ENCODE results near the gene TRIM29.

The TRIM29 gene

DNA sequence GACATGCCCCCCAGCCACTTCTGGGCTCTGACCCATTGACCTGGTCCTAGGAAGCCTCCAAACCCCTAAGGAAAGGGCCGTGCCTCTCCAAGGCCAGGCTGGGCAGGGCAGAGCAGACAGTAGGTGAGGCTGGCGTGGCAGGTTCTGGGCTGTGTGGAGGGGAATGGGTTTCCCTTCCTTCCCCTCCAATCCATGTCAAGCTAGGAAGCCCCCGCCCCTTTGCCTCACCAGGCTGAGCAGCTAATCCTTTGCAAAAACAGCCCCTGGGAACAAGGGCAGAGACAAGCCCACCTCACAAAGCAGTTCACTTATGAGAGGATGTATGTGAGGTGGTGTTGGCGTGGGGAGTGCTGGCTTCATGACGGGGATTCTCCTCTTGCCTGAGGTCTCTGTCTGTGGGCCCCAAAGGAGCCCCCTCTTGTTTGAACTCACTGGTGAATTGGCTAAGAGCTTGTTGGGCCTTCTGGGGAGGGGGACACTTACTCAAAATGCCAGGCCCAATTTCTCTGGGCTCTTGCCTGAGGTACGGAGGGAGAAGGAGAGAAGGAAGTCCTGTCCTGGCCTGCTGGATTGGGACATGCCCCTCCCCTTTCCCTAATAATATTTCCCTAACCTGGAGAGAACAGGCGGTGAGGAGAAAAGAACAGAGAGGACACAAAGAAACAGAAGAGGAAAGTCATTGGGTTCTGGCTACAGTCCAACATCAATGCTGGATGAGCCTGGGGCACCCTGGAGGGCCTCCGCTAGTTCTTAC lies 1.6 kb upstream of the TRIM29 start:
- DNase-seq (ENCODE audit: low read depth, low spot score): no peak

DNA sequence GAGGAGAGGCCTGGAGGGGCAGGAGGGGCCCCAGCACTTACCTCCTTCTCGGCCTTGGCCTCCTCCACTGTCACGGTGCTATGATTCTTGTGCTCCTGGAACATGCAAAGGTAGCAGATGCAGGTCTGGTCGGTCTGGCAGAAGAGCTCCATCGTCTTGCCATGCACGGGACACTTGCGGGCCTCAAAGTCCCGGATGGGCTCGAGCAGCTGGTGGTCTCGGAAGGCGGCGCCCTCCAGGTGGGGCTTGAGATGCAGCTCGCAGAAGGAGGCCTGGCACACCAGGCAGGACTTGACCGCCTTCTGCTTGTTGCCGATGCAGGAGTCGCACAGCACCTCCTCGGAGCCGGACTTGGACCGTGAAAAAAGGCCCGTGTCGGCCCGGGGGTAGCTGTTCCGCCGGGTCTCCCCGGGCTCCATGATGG lies 714 bp downstream of the TRIM29 start:
- no peak for DNase-seq (ENCODE audit: low read depth, low spot score)

DNA sequence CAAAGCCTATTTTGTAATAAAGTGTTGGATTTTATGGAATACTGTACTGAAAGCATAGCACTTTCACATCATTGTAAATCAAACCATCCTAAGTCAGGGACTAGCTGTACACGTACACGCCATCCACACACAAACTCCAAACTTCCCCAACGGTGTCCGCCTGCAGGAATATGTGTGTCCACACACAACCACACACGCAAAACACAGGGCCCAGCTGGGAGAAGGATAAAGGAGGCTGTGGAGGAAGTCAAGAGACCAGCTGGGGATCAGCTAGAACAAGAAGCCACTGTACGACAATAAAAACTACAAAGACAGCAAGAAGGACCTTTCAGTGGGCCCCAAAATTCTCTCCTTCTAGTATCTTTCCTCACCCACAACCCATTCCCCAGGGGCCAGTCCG lies 1.6 kb downstream of the TRIM29 start:
- no peak for DNase-seq (ENCODE audit: low read depth, low spot score)

DNA sequence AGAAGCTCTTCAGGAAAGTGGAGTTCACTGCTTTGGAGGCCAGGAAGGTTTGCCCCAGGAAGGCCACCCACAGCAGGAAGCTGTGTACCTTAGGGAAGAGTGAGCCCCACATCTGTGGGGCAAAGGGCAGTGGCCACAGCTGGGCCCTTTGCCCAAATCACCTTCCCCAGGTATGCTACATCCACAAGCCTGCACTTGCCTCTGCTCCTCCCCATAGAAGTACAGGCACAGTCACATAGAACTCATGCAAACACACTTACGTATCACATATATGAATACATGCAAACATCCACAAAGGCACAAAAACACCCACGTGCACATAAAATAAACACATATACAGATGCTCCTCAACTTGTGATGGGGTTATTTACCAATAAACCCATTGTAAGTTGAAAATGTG lies 2.1 kb downstream of the TRIM29 start:
- DNase-seq (ENCODE audit: low read depth, low spot score): no peak

DNA sequence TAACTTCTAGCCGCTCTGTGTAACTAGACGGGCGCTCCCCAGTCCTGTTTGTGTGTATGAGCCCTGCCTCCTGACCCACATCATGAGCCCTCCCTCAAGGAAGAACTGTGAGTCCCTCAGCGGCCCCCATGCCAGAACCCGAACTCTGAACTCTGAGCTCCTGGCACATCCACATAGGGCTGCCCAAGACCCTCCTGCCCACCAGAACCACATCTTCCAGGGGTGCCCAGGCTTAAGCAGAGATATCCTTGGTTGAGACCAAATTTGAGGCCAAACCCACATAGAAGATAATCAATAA lies 3.0 kb downstream of the TRIM29 start:
- DNase-seq (ENCODE audit: low read depth, low spot score): no peak

DNA sequence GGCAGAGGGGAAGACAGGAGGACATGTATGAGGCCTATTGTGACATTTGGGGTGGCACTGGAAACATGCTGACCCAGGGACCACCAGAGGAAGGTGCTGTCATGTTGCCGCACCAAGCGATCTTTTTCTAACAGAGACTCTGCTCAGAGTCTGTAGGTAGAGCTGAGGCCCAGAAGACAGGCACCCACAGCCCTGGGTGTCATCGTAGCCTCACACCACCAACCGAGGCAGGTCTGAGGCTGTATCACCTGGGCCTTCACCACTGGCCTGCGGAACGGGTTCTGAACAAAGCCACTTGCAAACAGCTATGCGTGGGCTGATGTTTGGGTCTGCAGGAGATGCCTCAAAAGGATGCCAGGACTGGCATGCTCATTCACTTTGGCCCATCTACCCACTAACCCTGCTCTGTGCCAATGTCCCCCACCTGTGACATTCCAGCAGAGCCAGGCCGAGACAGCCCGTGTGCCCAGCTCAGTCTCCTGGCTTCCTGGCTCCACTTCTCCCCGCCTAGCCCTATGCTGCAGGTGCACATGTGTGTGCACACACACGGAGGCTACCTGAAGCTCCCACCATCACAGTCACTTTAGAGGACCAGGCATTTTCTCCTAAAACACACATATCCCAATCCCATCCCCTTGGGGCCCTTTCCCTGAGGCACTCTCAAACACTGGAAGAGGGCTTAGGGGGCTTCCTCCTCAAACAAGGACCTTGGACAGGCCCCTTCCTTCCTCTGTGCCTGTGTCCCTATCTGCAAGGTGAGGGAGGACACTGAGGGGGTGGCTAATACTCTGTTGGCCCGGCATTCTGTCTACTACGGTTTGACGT lies 3.6 kb downstream of the TRIM29 start:
- DNase-seq (ENCODE audit: low read depth, low spot score): no peak

DNA sequence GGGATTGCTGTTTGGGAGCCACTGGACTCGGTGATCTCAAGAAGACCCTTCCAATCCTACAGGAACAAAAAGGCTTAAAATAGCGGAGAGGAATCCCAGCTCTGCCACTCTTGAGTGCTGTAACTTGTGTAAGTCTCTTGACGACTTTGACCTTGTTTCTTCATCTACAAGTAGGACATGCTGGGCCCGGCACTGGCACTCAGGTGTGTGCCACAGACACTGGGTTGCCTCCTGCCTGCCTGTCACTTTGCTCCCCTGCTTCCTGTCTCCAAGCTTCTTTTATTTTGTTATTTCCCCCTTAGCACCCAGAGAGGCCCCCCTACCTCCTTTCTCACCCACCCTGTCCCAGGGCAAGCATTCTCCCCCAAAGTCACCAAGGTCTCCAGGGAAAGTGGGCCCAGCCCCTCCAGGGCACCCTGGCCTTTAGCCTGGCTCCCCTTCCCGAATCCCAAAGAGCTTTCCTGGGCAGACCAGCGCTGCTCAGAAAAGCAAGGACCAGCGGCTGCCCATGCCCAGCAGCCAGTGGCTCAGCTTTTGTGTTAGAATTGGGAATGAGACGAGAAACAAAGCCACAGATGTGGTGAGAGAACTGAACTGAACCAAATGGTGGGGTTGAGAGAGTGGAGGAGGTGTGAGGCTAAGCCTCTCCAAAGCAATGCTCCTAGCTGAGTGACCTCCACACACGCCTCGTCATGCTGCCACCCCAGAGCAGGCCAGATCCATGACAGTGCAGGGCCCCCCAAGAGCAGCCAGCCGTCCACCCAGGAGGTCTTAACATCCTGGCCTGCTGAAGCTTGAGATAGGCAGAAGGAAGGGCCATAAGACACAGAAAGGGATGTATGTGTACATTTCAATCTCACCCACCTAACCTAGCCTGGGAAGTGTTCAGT lies 4.5 kb downstream of the TRIM29 start:
- DNase-seq (ENCODE audit: low read depth, low spot score): no peak

DNA sequence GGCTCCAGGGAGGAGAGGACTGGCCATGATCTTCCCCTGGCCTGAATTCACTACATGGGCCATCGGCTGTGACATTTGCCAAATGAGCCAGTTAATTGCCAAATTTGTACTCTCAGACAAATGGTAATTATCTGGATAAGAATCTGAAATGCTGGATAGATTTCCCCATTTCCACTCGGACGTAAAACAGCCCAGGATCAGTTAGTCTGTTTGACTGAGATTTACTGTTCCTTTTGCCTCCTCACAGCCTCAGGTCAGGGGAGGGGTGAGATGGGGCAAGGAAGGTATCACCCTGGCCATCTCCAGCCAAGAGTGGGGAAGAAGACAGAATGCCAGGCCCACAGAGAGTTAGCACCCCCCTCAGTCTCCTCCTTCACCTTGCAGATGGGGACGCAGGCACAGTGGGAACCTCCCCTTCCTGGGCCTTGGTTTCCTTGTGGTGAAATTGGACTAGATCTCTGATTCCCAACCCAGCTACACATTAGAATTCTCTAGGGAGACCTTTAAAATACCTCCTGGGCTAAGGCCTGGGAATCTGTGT lies 5.2 kb downstream of the TRIM29 start:
- no peak for DNase-seq (ENCODE audit: low read depth, low spot score)

DNA sequence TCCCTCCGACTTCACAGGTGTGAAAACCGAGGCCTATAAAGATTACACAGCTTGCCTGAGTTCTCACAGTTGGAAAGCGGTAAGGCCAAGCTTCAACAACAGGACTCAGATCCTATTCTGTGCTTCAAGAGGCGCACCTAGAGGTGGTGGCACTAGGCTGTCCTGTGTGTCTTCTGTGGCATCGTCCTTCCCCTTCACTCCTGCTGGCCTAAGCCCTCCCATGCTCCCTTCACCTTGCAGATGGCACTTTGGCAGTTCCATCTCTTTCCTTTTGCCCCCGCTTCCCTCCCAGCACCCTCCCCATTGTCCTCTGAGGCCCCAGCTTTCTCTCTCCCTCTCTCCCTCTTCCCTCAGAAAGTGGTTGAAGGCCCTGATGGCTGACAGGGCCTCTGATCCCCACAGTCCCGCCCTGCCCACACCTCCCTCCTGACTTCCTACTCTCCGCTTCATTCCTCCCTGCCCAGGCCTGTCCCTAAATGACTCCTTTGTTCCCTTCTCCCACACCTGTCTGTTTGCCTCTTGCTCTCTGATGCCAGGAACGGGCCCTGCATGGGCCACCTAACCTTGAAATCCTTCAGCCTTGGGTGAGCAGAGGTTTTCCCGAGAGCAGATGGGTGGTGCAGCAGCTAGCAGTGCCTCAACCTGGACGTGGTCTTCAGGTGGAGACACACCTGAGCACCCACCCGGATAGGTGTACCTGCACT lies 5.8 kb downstream of the TRIM29 start:
- no peak for DNase-seq (ENCODE audit: low read depth, low spot score)

DNA sequence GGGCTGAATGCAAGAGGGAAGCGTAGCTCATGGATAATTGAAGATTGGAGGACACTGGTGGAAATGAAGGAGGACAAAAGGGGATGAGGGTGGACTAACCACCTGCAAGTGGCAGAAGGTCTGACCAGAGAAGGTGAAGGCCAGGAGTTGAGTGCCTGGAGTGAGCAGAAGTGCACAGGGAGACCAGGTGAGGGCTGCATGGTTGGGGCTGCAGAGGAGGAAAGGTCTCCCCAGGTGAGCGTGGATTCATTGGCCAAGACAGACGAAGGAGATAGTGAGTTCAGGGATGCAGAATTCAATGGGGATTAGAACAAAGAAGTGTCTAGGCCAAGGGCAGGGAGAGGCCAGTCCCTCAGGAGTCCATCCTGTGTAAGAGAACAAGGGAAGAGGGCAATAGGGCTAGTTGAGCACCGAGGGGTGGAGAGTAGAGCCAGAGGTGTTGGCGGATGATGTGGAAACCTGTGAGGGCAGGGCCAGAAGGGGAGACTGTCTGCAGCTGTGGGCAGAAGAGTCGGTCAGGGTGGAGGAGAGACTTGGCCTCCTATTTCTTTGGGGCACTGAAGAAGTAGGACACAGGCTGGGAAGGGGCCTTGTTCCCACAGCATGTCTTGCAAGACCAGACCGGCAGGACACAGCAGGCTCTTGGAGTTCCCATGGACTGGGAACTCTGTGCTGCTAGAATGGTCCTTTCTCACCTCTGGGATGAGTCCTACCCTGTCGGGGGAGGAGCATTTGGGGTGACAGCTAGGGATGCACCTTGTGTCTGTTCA lies 6.7 kb downstream of the TRIM29 start:
- DNase-seq (ENCODE audit: low read depth, low spot score): no peak

DNA sequence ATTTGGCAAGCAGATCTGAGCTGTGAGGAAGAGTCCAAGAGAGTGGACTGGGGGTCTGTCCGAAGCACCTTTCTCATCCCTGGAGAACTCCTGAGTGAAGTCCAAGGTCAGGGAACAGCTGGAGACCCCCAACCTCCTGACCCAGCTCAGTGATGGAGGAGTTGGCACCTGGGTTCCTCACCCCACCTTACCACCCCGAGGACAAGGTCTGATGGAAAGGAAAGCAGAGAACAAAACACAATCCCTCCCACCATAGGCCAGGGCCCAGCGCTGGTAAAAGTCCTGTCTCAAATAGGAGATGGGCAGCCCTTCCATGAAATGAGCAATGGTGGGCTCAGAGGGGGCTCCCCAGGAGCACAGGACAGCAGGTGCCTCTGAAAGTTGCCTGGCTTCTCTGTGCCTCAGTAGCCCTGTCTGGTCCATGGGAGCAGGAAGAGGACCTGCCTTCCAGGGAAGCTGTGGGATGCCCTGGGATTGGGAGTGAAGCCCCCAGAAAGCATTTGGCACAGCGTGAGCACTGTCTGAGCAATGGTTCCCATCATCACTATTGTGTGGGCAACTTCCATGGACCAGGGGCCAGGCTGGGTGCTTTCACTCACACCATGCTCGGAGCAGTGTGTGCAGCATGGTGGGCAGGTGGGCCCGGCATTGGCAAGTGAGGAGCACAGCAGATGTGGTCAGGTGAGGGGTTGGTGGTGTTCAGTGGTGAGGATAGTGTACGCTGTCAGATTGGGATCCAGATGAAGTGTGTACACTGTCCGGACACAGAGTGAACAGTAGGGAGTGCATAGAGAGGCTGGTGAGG lies 7.5 kb downstream of the TRIM29 start:
- DNase-seq (ENCODE audit: low read depth, low spot score): no peak

DNA sequence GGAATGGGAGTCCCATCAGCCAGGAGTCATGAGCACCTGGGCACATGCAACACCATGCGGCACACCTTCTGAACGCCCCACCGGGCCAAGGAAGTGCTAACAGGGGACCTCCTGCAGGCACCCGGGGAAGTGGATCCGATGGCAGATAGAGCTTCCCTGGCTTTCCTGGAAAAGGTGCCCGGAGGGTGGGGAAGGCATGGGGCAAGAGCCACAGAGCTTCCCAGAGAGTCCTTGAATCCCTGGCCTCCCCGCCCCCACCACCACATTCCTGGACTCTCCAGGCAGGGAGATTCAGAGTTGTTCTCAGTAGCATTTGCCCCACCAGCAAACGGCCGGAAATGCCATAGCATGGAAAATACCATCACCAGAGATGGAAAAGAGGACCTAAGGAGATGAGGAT lies 8.3 kb downstream of the TRIM29 start:
- DNase-seq (ENCODE audit: low read depth, low spot score): no peak

DNA sequence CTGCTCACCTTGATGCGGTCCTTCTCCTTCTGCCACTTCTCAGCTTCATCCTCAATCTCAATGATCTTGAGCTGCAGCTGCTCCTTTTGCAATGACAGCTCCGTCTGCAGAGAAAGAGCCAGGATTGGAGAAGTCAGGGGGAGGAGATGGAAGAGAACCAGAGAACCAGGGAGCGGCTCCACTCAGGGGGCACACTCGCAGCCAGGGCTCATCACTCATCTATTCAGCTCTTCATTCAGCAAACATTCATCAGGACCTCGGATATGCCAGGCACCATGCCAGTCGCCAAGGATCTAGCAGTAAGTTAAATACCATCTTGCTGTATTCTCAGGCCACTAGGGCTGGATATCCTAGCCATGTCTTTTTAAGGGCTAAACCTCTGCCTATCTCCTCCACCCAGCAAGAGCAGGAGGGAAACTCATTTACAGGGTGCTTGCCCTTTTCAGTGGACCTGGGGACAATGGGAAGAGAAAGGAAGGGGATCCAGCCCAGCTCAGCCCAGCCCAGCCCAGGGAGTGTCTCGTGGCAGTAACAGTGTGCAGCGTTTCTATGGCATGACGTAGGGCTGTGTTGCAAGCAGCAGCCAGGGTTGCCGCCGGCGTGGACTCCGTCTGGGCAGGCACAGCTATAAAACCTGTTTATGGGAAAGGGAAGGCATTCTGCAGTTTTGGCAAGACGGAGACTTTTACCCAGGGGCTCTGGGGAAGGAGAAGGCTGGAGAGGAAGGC lies 9.4 kb downstream of the TRIM29 start:
- no peak for DNase-seq (ENCODE audit: low read depth, low spot score)

DNA sequence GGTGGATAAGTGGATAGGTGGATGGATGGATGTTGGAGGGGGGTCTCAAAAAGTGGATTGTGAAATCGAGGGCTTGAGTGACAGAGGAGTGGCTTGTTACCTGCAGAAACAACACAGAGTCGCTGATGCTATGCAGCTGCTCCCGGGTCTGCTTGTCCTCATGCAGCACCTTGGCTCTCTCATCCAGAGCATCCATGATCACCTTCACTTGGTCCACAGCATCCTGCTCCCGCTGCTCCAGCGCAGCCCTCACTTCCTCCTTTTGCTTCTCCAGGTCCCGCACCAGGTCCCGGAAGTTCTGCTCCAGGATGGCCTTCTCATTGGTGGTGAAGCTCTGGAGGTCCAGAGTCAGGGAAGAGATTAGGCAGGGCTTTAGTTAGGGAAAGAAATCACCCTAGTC lies 10.7 kb downstream of the TRIM29 start:
- no peak for DNase-seq (ENCODE audit: low read depth, low spot score)

DNA sequence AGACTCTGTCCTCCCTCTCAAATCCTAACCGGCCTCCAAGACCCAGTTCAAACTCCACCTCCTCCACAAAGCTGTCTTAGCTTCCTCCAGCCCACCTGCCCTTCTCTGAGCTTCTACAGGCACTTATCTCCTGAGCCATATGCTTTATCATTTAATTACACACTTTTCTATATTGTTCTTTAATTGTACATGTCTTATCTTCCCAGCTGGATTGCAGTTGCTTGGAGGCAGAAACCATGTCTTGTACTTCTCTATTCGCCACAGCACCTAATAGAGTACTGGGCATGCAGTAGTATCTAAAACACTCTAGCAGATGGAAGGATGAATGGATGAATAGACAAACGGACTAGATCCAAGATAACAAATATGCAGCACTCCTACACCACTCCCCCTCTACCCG lies 11.3 kb downstream of the TRIM29 start:
- DNase-seq (ENCODE audit: low read depth, low spot score): no peak

DNA sequence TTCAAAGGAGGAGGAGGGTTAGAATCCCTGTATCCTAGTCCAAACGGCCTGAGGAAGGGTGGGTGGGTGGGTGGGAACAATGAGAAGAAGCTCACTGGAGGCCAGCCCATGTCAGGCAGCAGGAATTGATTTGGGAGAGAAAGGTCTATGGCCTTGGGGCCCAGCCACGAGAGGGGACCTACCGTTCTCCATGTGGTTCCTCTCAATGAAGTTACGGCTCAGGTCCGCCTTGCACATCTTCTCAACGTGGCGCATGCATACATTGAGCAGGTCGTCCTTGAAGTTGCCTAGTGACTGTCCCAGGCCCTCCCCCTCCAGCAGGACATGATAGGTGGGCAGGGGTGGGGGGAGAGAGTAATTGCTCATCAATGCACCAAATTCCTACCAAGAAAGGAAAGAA lies 12.4 kb downstream of the TRIM29 start:
- DNase-seq (ENCODE audit: low read depth, low spot score): no peak

DNA sequence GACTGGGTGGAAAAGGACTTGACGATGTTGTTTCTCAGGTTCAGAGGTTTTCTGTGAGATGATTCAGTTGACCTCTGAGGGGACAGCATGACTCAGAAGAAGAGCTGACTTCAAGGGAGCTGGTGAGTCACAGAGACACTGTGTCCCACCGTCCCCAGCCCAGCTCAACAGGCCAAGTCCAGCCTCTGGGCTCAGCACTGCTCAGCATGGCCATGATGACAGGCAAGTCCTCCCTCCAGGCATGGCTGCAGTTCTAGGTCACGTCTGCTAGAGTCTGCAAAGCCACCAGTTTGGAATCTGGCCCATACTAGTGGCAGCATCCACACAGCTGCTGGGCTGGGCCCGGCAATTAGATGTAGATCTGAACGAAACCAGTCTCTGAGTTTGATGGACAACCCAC lies 12.9 kb downstream of the TRIM29 start:
- DNase-seq (ENCODE audit: low read depth, low spot score): no peak

DNA sequence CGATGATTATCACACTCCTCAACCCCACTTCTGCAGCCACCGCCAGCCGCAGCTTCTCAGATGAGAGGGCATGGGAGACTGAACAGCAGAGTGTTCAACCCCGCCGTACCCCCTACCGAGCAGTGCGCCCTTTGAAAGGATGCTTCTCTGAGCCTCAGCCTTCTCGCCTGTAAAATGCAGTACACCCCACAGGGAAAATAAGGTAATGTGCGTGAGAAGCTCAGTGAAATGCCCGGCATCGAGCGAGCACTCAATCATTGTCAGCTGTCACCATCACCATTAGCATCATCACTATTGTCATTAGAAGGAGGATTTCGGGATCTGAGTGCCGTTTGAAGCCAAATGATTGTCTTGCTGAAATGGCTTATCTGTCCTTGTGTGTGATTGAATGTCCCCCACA lies 13.6 kb downstream of the TRIM29 start:
- DNase-seq (ENCODE audit: low read depth, low spot score): no peak

DNA sequence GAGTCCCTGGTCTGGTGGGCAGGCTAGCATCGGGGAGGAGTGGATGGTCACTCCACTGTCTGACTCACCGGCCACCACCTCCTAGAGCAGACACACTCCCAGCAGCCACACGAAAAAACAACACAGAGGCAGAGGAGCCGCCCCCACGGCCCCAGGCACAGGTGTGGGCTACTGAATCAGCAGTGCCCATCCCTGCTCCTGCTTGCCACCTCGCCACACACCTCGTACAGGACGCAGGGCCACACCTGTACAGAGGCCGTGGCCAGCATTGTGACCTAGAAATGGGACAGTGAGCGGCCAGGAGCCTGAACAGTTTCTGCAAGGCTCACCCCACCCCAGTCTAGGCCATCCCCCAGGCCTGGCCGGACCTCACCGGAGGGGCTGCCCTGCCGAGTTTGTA lies 14.0 kb downstream of the TRIM29 start:
- no peak for DNase-seq (ENCODE audit: low read depth, low spot score)

All from iPS DF 19.7 (cell line).